ENCODE results near the gene RTN1. TPM values are rescaled to one million over a fixed set of nuclear protein-coding genes. Genes with fewer than 3 reads are reported as not detected.

Gene RTN1
- total RNA-seq, 1 experiment from 2014 or later = not detected

DNA sequence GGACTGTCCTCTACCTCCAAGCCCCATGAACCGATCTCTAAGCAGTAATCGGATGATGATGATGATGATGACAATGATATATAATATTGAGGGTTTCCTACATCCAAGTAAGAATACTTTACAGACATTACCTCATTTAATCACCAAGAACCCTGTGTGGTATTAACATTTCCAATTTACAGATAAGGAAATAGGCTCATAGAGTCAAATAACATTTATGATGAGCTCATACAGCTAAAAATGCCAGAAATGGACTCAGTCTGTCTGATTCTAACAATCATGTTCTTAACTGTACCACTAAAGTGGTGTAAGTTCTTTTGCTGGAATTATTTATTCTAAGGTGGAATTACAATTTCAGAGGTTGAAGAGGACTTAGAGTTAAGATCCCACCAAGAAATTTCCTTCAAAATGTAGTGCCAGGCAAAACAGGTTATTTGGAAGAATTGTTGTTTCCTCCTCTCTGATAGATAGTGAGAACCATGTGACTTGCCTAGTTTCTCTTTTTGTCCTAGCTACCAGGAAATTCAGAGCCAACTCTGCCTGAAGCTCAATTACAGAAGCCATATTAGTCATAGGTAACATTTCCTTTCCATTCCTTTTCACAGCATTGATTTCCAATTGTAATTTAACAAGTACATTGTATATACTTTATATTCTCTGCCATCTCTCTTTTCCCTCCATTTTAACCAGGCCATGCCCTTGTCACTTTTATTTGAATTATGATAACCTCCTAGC, 270.2 kb downstream of the RTN1 start:
- DNase-seq (ENCODE audit: low read depth) = no peak
- in situ Hi-C loops (cut with HindIII; ENCODE audit: low pct_unique_long_range_greater_than_20kb, low sequenced_read_pairs) = no loop called here

DNA sequence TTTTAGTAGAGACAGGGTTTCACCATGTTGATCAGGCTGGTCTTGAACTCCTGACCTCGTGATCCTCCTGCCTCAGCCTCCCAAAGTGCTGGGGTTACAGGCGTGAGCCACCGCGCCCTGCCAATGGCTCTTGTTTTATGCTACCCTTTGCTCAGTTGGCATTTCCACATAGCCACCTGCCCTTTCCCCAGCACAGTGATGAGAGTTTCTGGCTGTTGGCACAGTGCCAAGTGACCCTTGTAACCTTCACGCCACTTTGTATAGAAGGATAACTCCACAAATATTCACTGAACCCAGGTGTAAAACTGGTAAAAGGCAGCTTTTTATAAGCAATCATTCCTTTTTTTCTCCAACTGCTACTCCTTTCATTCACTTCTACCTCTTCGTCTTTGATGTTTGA, 275.5 kb downstream of the RTN1 start:
- no peak for DNase-seq (ENCODE audit: low read depth)
- in situ Hi-C loops (cut with HindIII; ENCODE audit: low pct_unique_long_range_greater_than_20kb, low sequenced_read_pairs) = no loop called here

DNA sequence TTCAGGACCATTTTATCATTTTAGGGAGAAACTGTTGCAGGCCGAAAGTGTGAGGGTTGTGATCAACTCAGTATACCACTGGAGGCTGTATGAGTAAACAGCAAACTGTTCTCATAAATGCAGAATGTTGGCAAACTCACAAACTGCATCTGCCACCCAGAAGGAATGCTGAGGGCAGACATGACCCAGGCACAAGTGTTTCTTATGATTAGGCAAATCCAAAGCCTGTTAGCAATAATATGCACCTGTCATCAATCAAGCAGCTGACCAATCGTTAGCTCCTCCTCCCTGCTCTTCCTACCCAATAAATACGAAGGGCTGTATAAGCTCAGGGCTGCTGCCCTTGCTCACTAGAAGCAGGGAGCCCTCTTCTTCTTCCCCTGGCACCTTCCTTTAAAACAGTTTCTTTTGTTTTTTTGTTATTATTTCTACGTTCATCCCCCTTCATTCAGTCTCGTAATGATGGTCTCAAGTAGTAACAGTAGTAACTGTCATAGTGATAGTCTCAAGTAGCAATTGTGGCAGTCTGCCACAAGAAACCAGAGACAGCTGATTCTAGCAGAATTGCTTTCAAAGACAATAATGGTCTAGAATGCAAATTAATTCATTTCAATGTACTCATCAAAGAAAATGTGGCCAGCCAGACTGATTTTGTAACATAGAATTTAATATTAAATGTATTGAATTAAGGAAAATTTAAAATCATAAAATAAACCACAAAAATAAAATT, 278.8 kb downstream of the RTN1 start:
- in situ Hi-C loops (cut with HindIII; ENCODE audit: low pct_unique_long_range_greater_than_20kb, low sequenced_read_pairs) = no loop called here
- DNase-seq (ENCODE audit: low read depth) = no peak

DNA sequence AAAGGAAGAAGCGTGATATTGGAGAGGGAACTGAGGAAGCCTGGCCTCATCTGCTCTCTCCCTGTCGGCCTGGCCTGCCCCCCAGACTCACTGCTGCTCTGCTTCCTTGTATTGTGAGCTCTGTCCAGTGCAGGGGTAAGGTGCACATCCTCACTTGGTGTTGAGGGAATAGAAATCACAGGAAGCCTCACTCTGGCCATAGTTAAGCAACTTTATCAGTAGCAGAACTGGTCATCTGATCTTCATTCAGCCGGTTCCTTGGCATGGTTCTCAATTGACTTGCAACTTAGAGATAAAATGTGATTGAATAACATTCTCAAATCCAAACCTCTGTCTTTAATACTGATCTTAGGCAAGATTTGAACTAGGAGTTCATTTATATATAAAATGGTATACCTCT, 282.5 kb downstream of the RTN1 start:
- in situ Hi-C loops (cut with HindIII; ENCODE audit: low pct_unique_long_range_greater_than_20kb, low sequenced_read_pairs) = no loop called here
- DNase-seq (ENCODE audit: low read depth) = no peak

GRCh38 chr14:59585891-59586554, 284.6 kb downstream of the RTN1 start:
- DNase-seq (ENCODE audit: low read depth) = no peak
- in situ Hi-C loops (cut with HindIII; ENCODE audit: low pct_unique_long_range_greater_than_20kb, low sequenced_read_pairs) = no loop called here

DNA sequence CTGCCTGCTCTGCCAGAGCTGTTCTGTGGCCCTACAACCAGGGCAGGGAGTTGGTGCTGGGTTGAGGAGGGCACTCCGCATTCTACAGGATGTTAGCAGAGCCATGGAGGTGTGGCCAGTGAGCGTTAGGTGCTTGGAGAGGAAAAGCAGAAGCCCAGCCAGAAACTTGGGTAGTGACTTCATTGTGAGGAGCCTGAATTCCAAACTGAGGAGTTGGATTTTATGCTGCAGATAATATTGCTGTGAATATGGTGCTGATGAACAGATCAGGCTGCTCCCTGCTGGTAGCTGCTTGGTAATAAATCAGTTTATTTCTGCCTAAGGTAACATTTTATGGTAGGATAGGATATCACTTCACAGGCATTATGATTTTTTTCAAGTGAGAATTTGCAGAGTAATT, 286.8 kb downstream of the RTN1 start:
- DNase-seq (ENCODE audit: low read depth) = no peak
- in situ Hi-C loops (cut with HindIII; ENCODE audit: low pct_unique_long_range_greater_than_20kb, low sequenced_read_pairs) = no loop called here

- no peak for DNase-seq (ENCODE audit: low read depth)
- in situ Hi-C loops (cut with HindIII; ENCODE audit: low pct_unique_long_range_greater_than_20kb, low sequenced_read_pairs) = no loop called here
Measured at GRCh38 chr14:59582845-59583509, 287.6 kb downstream of the RTN1 start.

GRCh38 chr14:59582161-59582560, 288.4 kb downstream of the RTN1 start:
- in situ Hi-C loops (cut with HindIII; ENCODE audit: low pct_unique_long_range_greater_than_20kb, low sequenced_read_pairs) = no loop called here
- DNase-seq (ENCODE audit: low read depth) = no peak

DNA sequence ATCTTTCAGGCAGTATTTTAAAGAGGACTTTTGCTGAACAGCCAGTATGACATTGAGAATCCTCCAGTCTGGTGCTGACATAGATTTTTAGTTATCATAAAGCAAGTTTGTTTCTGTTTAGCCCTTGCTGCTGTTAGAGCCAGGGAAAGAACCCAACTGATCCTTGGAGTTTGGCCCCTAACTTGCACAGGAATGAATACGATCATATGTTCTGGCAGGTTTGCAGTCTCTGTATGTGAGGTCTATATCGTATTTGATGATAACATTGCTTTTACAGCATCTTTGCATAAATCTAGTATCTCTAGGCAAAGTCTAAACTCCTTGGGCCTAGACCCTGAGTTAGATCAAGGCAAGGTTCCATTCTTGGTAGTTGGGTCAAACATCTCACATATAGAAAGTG, 289.7 kb downstream of the RTN1 start:
- DNase-seq (ENCODE audit: low read depth) = no peak
- in situ Hi-C loops (cut with HindIII; ENCODE audit: low pct_unique_long_range_greater_than_20kb, low sequenced_read_pairs) = no loop called here

DNA sequence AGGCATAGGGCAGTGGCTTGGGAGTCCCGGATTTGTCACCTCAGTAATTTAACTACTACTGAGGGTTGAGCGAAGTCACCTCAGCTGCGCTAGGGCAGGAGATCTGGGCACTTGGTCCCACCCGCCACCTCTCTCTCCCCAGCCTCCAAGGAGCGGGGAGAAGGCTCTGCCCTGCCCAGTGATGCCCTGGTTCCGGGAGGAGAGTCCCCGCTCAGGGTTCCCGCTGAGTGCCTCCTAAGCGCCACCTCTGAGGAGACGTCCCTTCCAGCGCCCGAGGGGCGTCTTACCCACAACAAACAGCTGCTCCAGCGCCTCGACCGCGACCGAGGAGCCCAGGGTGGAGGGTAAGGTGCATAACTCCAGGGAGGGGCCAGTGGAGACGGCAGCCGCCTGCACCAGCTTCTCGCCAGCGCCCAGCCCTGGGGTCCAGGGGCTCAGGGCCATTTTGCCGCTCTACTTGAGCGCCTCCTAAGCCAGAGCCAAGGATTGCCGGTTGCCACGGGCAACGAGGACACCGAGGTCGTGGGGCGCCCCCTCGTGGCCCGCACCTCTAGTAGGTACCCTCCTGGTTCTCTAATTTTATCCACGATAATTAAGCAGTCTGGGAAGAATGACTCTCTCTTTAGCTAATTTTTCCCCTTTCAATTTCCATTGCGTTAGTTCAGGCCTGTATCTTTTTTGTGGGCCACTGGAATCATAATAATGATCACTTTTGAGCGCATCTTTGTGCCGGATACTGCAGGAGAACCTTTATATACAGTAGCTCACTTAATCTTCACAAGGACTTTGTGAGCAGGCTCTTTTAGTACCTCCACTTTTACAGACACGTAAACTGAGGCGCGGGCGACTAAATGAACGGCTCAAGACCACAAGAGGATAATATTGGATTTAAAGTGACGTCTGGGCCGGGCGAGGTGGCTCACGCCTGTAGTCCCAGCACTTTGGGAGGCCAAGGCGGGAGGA, 294.0 kb downstream of the RTN1 start, which contains the start of gene CCDC175:
Gene CCDC175, minus strand, starts transcription at position 481 of the 963 bp plus-strand sequence. Its CDS starts 37 bp downstream, at position 444.
- in situ Hi-C loops (cut with HindIII; ENCODE audit: low pct_unique_long_range_greater_than_20kb, low sequenced_read_pairs) = no loop called here
- DNase-seq (ENCODE audit: low read depth) = peak; percentile 68

DNA sequence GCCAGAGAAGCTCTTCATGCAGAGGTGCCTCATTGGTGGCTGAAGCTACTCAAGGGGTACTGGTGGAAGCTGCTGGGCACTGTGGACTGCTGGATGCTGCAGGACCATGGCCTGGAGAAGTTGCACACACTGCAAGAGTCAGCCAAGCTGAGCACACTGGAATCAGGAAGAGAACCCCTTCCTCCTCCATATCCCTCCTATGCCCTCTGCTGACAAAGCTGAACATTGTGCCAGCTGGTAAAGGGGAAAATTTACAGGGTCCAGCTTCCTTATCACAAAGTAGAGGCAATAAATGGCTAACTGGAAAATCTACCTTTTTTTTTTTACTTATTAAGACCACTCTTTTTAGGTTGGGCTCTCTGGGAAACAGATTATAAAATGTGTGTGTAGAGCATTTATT, 300.5 kb downstream of the RTN1 start:
- in situ Hi-C loops (cut with HindIII; ENCODE audit: low pct_unique_long_range_greater_than_20kb, low sequenced_read_pairs) = no loop called here
- peak; percentile 1 for DNase-seq (ENCODE audit: low read depth)

DNA sequence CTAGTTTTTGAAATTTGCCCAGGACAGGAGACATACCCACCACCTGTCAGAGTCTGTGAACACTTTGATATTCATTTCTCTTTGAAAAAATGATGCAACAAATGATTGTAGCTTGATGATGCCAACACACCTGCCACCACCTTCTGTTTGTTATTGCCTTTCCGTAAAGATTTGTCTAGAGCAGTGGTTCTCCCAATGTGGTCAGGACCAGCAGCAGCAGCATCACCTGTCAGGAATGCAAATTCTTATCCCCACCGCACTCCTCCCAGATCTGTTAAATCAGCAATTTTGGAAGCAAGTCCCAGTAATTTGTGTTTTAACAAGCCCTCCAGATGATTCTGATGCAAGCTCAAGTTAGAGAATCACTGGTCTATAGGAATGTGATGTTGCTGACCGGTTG, 303.9 kb downstream of the RTN1 start:
- DNase-seq (ENCODE audit: low read depth) = no peak
- in situ Hi-C loops (cut with HindIII; ENCODE audit: low pct_unique_long_range_greater_than_20kb, low sequenced_read_pairs) = no loop called here

DNA sequence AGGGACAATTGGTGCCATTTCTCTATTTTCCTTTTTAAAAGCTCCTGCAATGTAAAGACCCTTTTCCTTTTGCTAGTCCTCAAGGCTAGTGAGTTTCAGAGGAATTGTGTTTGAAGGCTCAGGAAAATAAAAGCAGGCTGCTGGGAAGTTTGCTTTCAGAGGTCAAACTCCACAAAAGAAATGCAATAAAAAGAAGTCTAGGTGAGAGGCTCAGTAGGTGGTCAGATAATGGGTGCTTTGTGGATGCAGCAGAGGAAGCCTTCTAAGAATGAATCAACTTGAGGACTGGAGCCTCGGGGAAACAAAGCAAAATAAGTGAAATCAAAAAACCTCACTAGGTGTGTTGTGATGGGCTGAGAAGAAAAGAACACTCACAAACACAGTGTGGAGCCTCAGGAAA, 304.3 kb downstream of the RTN1 start:
- in situ Hi-C loops (cut with HindIII; ENCODE audit: low pct_unique_long_range_greater_than_20kb, low sequenced_read_pairs) = no loop called here
- DNase-seq (ENCODE audit: low read depth) = no peak

DNA sequence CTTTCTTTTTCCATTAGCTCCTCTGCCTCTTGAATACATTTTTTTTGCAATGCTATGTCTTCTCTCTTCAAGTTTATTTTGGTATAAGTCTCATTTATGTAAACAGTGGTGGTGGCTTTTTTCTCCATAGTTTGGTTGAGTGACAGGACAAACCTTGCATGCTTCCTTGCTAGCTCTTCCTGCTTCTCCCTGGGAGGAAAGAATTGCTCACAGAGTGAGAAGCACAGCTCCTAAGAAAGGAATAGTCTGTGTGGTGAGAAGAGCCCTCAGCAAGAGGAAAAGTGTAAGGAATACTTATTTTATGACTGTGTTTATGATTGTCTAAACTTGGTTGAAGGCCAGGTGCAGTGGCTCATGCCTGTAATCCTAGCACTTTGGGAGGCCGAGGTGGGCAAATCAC, 305.5 kb downstream of the RTN1 start:
- in situ Hi-C loops (cut with HindIII; ENCODE audit: low pct_unique_long_range_greater_than_20kb, low sequenced_read_pairs) = no loop called here
- DNase-seq (ENCODE audit: low read depth) = no peak

- no peak for DNase-seq (ENCODE audit: low read depth)
Measured at GRCh38 chr14:59564366-59564765, 306.2 kb downstream of the RTN1 start.

DNA sequence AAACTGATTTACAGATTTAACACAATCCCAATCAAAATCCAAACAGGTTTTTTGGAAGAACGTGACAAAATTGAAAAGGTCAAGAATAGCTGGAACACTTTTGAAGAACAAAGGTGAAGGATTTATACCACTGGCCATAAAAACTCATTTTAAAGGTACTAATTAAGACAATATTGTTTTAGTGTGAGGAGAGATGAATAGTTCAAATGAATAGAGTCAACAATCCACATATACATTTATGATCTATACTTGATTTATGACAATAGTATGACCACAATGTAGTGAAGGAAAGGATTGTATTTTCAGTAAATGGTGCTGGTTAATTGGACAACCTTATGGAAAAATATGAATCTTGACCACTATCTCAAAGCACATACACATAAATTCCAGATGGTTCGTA, 323.3 kb downstream of the RTN1 start:
- in situ Hi-C loops (cut with HindIII; ENCODE audit: low pct_unique_long_range_greater_than_20kb, low sequenced_read_pairs) = no loop called here
- DNase-seq (ENCODE audit: low read depth) = no peak

More at GRCh38 chr14:59564366-59564765, 306.2 kb downstream of the RTN1 start:
- in situ Hi-C loops (cut with HindIII; ENCODE audit: low pct_unique_long_range_greater_than_20kb, low sequenced_read_pairs) = no loop called here

All from Caki2 (cell line).